H1 (cell line): ENCODE measurements around the gene RFC3. TPM values are rescaled to one million over a fixed set of nuclear protein-coding genes. Genes with fewer than 3 reads are reported as not detected.

Experiments
- CTCF ChIA-PET: fragments of 300-600 bp; sonication (Branson Sonifier 250); formaldehyde crosslinking; loops from one replicate; lab custom pipeline; 2021; ENCODE audit not compliant: partially characterized antibody; lab: Charles Lee
- POLR2A ChIA-PET: fragments of 300-600 bp; sonication (Branson Sonifier 250); formaldehyde crosslinking; loops from one replicate; lab custom pipeline; 2021; ENCODE audit warnings: inconsistent platforms; ENCODE audit not compliant: partially characterized antibody; lab: Charles Lee
- DNase-seq, 2 experiments: peaks; one replicate each; pipeline versions ENCODE4 v3.0.0 to v3.0.0-alpha.2; 2010 to 2022; ENCODE audit warnings: low spot score in 2 of 2, low read depth in 1 of 2, mixed read lengths in 1 of 2
- FAIRE-seq: peaks from 2 replicates; lab custom pipeline; 2011; peaks lifted over from hg19 to GRCh38; lab: Jason Lieb, UNC
- H2AFZ ChIP-seq: 2 replicates; pipeline ENCODE4 v1.8.1; 2012; ENCODE audit warnings: low read length, inconsistent platforms
- H2AK5ac ChIP-seq: 2 replicates; pipeline ENCODE4 v1.6.1; 2013; ENCODE audit warnings: low read depth, low read length
- H2BK120ac ChIP-seq: replicated peaks from 2 replicates; pipeline ENCODE3; 2013; ENCODE audit warnings: low read depth, low read length, inconsistent platforms
- H2BK12ac ChIP-seq: 2 replicates; pipeline ENCODE4 v1.6.1; 2013; ENCODE audit warnings: low read depth, low read length
- H2BK15ac ChIP-seq: 2 replicates; pipeline ENCODE4 v1.6.1; 2013; ENCODE audit warnings: low read length
- H2BK20ac ChIP-seq: 2 replicates; pipeline ENCODE4 v1.6.1; 2013; ENCODE audit warnings: low read length
- H2BK5ac ChIP-seq: 2 replicates; pipeline ENCODE4 v1.6.1; 2013; ENCODE audit warnings: low read depth, low read length
- H3K14ac ChIP-seq: 2 replicates; pipeline ENCODE4 v1.6.1; 2013; ENCODE audit warnings: inconsistent platforms; ENCODE audit not compliant: insufficient read length
- H3K18ac ChIP-seq: 2 replicates; pipeline ENCODE4 v1.6.1; 2013; ENCODE audit warnings: low read length; ENCODE audit errors: extremely low read depth
- H3K23ac ChIP-seq: 2 replicates; pipeline ENCODE4 v1.6.1; 2013; ENCODE audit warnings: inconsistent platforms; ENCODE audit not compliant: insufficient read length
- H3K23me2 ChIP-seq: 2 replicates; pipeline ENCODE4 v1.6.1; 2013; ENCODE audit warnings: low read depth, low read length
- H3K27ac ChIP-seq: 2 replicates; pipeline ENCODE4 v1.6.1; 2011; ENCODE audit warnings: low read depth, low read length, inconsistent platforms
- H3K27me3 ChIP-seq, 4 experiments: replicated peaks in 1 of 4; 1 replicate in 1 of 4; 2 replicates in 3 of 4; pipeline versions ENCODE4 v1.6.1 to v1.8.1; 2011 to 2013; ENCODE audit warnings: low read length in 3 of 4, mild to moderate bottlenecking in 3 of 4, inconsistent platforms in 2 of 4, mixed read lengths in 2 of 4, moderate library complexity in 1 of 4; ENCODE audit not compliant: control insufficient read depth in 3 of 4, insufficient read depth in 3 of 4; ENCODE audit errors: extremely low read depth in 1 of 4
- H3K36me3 ChIP-seq, 4 experiments: 2 replicates each; pipeline versions ENCODE4 v1.6.1 to v1.8.1; 2011 to 2013; ENCODE audit warnings: mild to moderate bottlenecking in 4 of 4, low read length in 3 of 4, moderate library complexity in 2 of 4, control low read depth in 1 of 4, inconsistent platforms in 1 of 4; ENCODE audit not compliant: insufficient read depth in 4 of 4, control insufficient read depth in 2 of 4
- H3K4ac ChIP-seq: replicated peaks from 2 replicates; pipeline ENCODE3; 2013; ENCODE audit warnings: low read length, low read depth, mixed read lengths, inconsistent platforms; ENCODE audit not compliant: insufficient read length
- H3K4me1 ChIP-seq, 4 experiments: replicated peaks in 1 of 4; 1 replicate in 1 of 4; 2 replicates in 3 of 4; pipeline versions ENCODE4 v1.6.1 to v1.8.1; 2011 to 2013; ENCODE audit warnings: low read length in 3 of 4, inconsistent platforms in 2 of 4, mixed read lengths in 1 of 4; ENCODE audit not compliant: insufficient read depth in 4 of 4, control insufficient read depth in 3 of 4
- H3K4me2 ChIP-seq, 2 experiments: 2 replicates each; pipeline versions ENCODE4 v1.6.1 to v1.8.1; 2011 to 2013; ENCODE audit warnings: low read depth in 2 of 2, low read length in 2 of 2, control low read depth in 1 of 2, inconsistent platforms in 1 of 2, mild to moderate bottlenecking in 1 of 2; ENCODE audit not compliant: insufficient read depth in 1 of 2
- H3K4me3 ChIP-seq, 4 experiments: fragments of 200-600, 300-600 bp in 1 of 4; sonication (generic), shearing (Covaris generic), sonication (Bioruptor Twin) in 1 of 4; 2 replicates each; pipeline versions ENCODE4 v1.5.1 to v1.8.1; 2011 to 2016; ENCODE audit warnings: low read length in 4 of 4, low read depth in 3 of 4, control low read depth in 2 of 4, inconsistent platforms in 2 of 4, mild to moderate bottlenecking in 2 of 4, mixed read lengths in 1 of 4, moderate library complexity in 1 of 4; ENCODE audit not compliant: insufficient read depth in 2 of 4; ENCODE audit errors: extremely low read depth in 1 of 4
- H3K56ac ChIP-seq: replicated peaks from 2 replicates; pipeline ENCODE3; 2013; ENCODE audit warnings: low read depth, mild to moderate bottlenecking, mixed read lengths, low read length, inconsistent platforms; ENCODE audit not compliant: insufficient read length
- H3K79me1 ChIP-seq: 2 replicates; pipeline ENCODE4 v1.6.1; 2013; ENCODE audit warnings: low read depth, low read length, control low read depth
- H3K79me2 ChIP-seq, 2 experiments: 2 replicates each; pipeline versions ENCODE4 v1.6.1 to v1.8.1; 2012 to 2013; ENCODE audit warnings: low read length in 2 of 2, mild to moderate bottlenecking in 2 of 2, inconsistent platforms in 1 of 2; ENCODE audit not compliant: insufficient read depth in 2 of 2, control insufficient read depth in 1 of 2
- H3K9ac ChIP-seq, 4 experiments: replicated peaks in 1 of 4; 1 replicate in 1 of 4; 2 replicates in 3 of 4; pipeline versions ENCODE4 v1.6.1 to v1.8.1; 2011 to 2013; ENCODE audit warnings: low read depth in 3 of 4, low read length in 3 of 4, control low read depth in 2 of 4, mild to moderate bottlenecking in 2 of 4, moderate library complexity in 2 of 4, inconsistent platforms in 1 of 4; ENCODE audit errors: extremely low read depth in 1 of 4
- H3K9me3 ChIP-seq, 2 experiments: 2 replicates each; pipeline versions ENCODE4 v1.6.1 to v1.8.1; 2012 to 2013; ENCODE audit warnings: mild to moderate bottlenecking in 2 of 2, moderate library complexity in 2 of 2, control low read depth in 1 of 2, inconsistent platforms in 1 of 2, low read depth in 1 of 2, low read length in 1 of 2, mixed read lengths in 1 of 2; ENCODE audit not compliant: insufficient read depth in 2 of 2
- H4K20me1 ChIP-seq, 2 experiments: replicated peaks in 1 of 2; 2 replicates each; pipeline versions ENCODE3 to v1.8.1; 2011 to 2013; ENCODE audit warnings: inconsistent platforms in 2 of 2, low read length in 2 of 2, mild to moderate bottlenecking in 1 of 2; ENCODE audit not compliant: insufficient read depth in 2 of 2, control insufficient read depth in 1 of 2
- H4K5ac ChIP-seq: 2 replicates; pipeline ENCODE4 v1.6.1; 2013; ENCODE audit warnings: low read length, low read depth, mixed read lengths, inconsistent platforms; ENCODE audit not compliant: insufficient read length
- H4K8ac ChIP-seq: 2 replicates; pipeline ENCODE4 v1.8.0; 2013; ENCODE audit warnings: mild to moderate bottlenecking, moderate library complexity, low read length, inconsistent platforms; ENCODE audit not compliant: insufficient read depth; ENCODE audit errors: extremely low read depth
- H4K91ac ChIP-seq: replicated peaks from 2 replicates; pipeline ENCODE3; 2013; ENCODE audit warnings: low read length, mixed read lengths, inconsistent platforms; ENCODE audit not compliant: insufficient read length
- JUND ChIP-seq: IDR thresholded peaks from 2 replicates; pipeline ENCODE4 v1.6.1; 2011; ENCODE audit warnings: mild to moderate bottlenecking, improper control_type of control experiment, low read length
- KDM1A ChIP-seq: fragments of 200-600, 300-600 bp; sonication (generic); IDR thresholded peaks from 2 replicates; pipeline ENCODE4 v1.7.1; 2016; ENCODE audit warnings: mild to moderate bottlenecking, low read length, borderline replicate concordance
- NRF1 ChIP-seq: IDR thresholded peaks from 2 replicates; pipeline ENCODE4 v1.6.1; 2011; ENCODE audit warnings: mild to moderate bottlenecking, low read depth, low read length, improper control_type of control experiment
- RAD21 ChIP-seq, 2 experiments: IDR thresholded peaks in 1 of 2; conservative IDR thresholded peaks in 1 of 2; 2 replicates each; pipeline ENCODE4 v1.6.1; 2011; ENCODE audit warnings: low read depth in 2 of 2, low read length in 2 of 2, improper control_type of control experiment in 1 of 2, inconsistent platforms in 1 of 2, mild to moderate bottlenecking in 1 of 2, moderate library complexity in 1 of 2
- SP1 ChIP-seq: IDR thresholded peaks from 2 replicates; pipeline ENCODE4 v1.6.1; 2011; ENCODE audit warnings: low read depth, low read length
- TEAD4 ChIP-seq: IDR thresholded peaks from 2 replicates; pipeline ENCODE4 v1.6.1; 2012; ENCODE audit warnings: low read depth, low read length, inconsistent platforms, mixed read lengths
- polyA plus RNA-seq, 7 experiments: library from polyadenylated mRNA; depleted of rRNA in 3 of 7; stranded (reverse) in 5 of 7; unstranded in 2 of 7; fragments of >200 nt in 5 of 7; fragments of 200-250 nt in 2 of 7; gene quantifications; 1 replicate in 5 of 7; 2 replicates in 1 of 7; 4 replicates in 1 of 7; pipeline versions ENCODE4 v1.2.1 to v1.2.3, GENCODE V29; 2011 to 2013; ENCODE audit warnings: missing spikeins in 2 of 7, mixed read lengths in 2 of 7
- total RNA-seq: library from RNA; stranded (reverse); fragmentation: NEBNext Ultra II Directional; extraction: Animal tissue kit (Norgen Biotek cat#: 25700); gene quantifications from 2 replicates; pipeline ENCODE4 v1.2.1, GENCODE V29; 2021
- TF ChIP-seq, protein P1 (sequence below): IDR thresholded peaks from 2 replicates; pipeline ENCODE4 v1.6.1; 2012; ENCODE audit warnings: low read length, inconsistent platforms

RFC3 gene
- total and polyA plus RNA-seq, 2 of the 8 experiments (the other 6 are each of a cell fraction or from before 2014, with no cell fraction given) = 26.4 to 45.6 TPM

DNA sequence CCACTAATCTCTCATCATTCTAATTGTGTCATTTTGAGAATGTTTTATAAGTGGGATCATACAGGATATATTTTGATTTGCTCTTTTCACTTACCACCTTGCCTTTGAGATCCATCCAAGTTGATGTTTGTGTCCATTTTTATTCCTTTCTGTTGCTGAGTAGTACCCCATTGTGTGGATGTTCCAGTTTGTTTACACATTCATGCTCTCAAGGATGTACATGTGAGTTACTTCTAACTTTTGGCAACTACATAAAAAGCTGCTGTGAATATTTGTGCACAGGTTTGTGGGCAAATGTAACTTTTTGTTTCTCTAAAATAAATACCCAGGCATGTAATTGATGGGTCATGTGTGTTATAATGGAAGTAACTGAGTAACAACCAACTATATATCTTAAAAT lies 64.9 kb downstream of the RFC3 start:
- POLR2A ChIA-PET = no interaction called here
- no peak overlapping the region for H3K18ac ChIP-seq
- H2BK5ac ChIP-seq = no peak overlapping the region
- H3K27ac ChIP-seq = no peak overlapping the region
- H3K4me1 ChIP-seq = no peaks in the 10 kb centered on the region
- no peaks in the 10 kb centered on the region for H3K27me3 ChIP-seq
- no peak overlapping the region for H3K23ac ChIP-seq
- H4K5ac ChIP-seq = no peak overlapping the region
- H2AFZ ChIP-seq = no peak overlapping the region
- no peak overlapping the region for H3K4me2 ChIP-seq
- H2BK120ac ChIP-seq = no peak overlapping the region
- H3K9me3 ChIP-seq = no peaks in the 10 kb centered on the region
- H3K9ac ChIP-seq = no peak overlapping the region
- peaks cover 0 to 2% (median 0%) of the 10 kb centered on the region in 4 experiments; a peak in 2 of 8 replicates for H3K36me3 ChIP-seq
- no peak overlapping the region for H3K4ac ChIP-seq
- TF ChIP-seq KDM1A = no peak
- no peak for TF ChIP-seq NRF1
- no peak for TF ChIP-seq JUND
- no peak for TF ChIP-seq RAD21 (IDR thresholded peaks at IDR 0.05 in 1 of 2, conservative IDR thresholded peaks at IDR 0.05 in 1 of 2; ENCODE audit: low read depth in 2 of 2, low read length in 2 of 2)
- no peak for TF ChIP-seq SP1
- TF ChIP-seq, protein P1, sequence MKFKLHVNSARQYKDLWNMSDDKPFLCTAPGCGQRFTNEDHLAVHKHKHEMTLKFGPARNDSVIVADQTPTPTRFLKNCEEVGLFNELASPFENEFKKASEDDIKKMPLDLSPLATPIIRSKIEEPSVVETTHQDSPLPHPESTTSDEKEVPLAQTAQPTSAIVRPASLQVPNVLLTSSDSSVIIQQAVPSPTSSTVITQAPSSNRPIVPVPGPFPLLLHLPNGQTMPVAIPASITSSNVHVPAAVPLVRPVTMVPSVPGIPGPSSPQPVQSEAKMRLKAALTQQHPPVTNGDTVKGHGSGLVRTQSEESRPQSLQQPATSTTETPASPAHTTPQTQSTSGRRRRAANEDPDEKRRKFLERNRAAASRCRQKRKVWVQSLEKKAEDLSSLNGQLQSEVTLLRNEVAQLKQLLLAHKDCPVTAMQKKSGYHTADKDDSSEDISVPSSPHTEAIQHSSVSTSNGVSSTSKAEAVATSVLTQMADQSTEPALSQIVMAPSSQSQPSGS = no peak
- TF ChIP-seq TEAD4 = no peak
- no peak overlapping the region for H3K14ac ChIP-seq
- DNase-seq (no peak), FAIRE-seq (no peak)
- no peak overlapping the region for H3K4me3 ChIP-seq
- no peak overlapping the region for H4K91ac ChIP-seq
- H2BK12ac ChIP-seq = no peak overlapping the region
- H2AK5ac ChIP-seq = no peak overlapping the region
- H3K79me2 ChIP-seq = no peaks in the 10 kb centered on the region
- H2BK15ac ChIP-seq = no peak overlapping the region
- no peak overlapping the region for H2BK20ac ChIP-seq
- CTCF ChIA-PET = no interaction called here
- no peak overlapping the region for H3K56ac ChIP-seq
- H4K20me1 ChIP-seq = peaks cover 0 to 2% of the 10 kb centered on the region in 2 experiments
- H3K79me1 ChIP-seq = no peaks in the 10 kb centered on the region
- H3K23me2 ChIP-seq = no peaks in the 10 kb centered on the region
- no peak overlapping the region for H4K8ac ChIP-seq
